ENCODE measurements around the gene VSTM5. TPM values are rescaled to one million over a fixed set of nuclear protein-coding genes. Genes with fewer than 3 reads are reported as not detected.

VSTM5 gene
- total and polyA plus RNA-seq, 2 donors (not counting 3 experiments of a cell fraction or from before 2014, with no cell fraction given) = 0.03 TPM; not detected in 1

DNA sequence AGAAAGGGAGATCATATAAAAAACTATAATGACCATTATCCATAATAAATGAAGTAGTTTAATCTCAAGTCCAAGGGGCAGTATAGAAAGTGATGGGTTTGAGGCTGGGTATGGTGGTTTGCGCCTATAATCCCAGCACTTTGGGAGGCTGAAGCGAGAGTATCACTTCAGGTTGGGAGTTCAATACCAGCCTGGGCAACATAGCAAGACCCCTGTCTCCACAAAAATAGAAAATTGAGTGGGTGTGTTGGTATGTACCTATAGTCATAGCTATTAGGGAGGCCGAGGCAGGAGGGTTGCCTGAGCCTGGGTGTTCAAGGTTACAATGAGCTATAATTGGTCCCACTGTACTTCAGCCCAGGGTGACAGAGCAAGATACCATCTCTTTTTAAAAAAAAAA lies 42.4 kb downstream of the VSTM5 start:
- H3K4me2 ChIP-seq (ENCODE audit: insufficient read depth, low read length) = no peak overlapping the region
- no peak overlapping the region for H3K9ac ChIP-seq (replicated peaks; ENCODE audit: extremely low read depth, insufficient read depth, low read length)
- no peaks in the 10 kb centered on the region for H3K4me1 ChIP-seq (ENCODE audit: control insufficient read depth, extremely low read depth, insufficient read depth, low read length)
- H3K9me3 ChIP-seq (replicated peaks; ENCODE audit: control insufficient read depth, insufficient read depth, low read length) = no peaks in the 10 kb centered on the region
- TF ChIP-seq, protein P1, sequence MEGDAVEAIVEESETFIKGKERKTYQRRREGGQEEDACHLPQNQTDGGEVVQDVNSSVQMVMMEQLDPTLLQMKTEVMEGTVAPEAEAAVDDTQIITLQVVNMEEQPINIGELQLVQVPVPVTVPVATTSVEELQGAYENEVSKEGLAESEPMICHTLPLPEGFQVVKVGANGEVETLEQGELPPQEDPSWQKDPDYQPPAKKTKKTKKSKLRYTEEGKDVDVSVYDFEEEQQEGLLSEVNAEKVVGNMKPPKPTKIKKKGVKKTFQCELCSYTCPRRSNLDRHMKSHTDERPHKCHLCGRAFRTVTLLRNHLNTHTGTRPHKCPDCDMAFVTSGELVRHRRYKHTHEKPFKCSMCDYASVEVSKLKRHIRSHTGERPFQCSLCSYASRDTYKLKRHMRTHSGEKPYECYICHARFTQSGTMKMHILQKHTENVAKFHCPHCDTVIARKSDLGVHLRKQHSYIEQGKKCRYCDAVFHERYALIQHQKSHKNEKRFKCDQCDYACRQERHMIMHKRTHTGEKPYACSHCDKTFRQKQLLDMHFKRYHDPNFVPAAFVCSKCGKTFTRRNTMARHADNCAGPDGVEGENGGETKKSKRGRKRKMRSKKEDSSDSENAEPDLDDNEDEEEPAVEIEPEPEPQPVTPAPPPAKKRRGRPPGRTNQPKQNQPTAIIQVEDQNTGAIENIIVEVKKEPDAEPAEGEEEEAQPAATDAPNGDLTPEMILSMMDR (IDR thresholded peaks at IDR 0.05; ENCODE audit: extremely low read depth in 1 of 2, insufficient read depth in 1 of 2, low read depth in 1 of 2, low read length in 2 of 2) = no peak
- TF ChIP-seq JUN (IDR thresholded peaks at IDR 0.05; ENCODE audit: borderline replicate concordance, insufficient read depth, insufficient read length, low read depth) (no peak), POLR2A (IDR thresholded peaks at IDR 0.05; ENCODE audit: low read depth, low read length) (no peak), MYC (IDR thresholded peaks at IDR 0.05; ENCODE audit: low read depth, low read length) (no peak), POLR2AphosphoS5 (IDR thresholded peaks at IDR 0.05; ENCODE audit: insufficient read depth, low read depth, low read length) (no peak), GATA2 (IDR thresholded peaks at IDR 0.05; ENCODE audit: insufficient read depth, insufficient read length, low read depth, low read length) (no peak), FOS (IDR thresholded peaks at IDR 0.05; ENCODE audit: borderline replicate concordance, insufficient read depth, low read length) (no peak), EZH2 (IDR thresholded peaks at IDR 0.05; ENCODE audit: borderline replicate concordance, low read depth, low read length, severe bottlenecking) (no peak)
- TF ChIP-seq, protein P2, sequence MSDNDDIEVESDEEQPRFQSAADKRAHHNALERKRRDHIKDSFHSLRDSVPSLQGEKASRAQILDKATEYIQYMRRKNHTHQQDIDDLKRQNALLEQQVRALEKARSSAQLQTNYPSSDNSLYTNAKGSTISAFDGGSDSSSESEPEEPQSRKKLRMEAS (IDR thresholded peaks at IDR 0.05; ENCODE audit: insufficient read depth, insufficient read length) = no peak
- peaks cover 2% of the 10 kb centered on the region for H4K20me1 ChIP-seq (replicated peaks; ENCODE audit: control insufficient read depth, extremely low read depth, insufficient read depth, low read length)
- ChIA-PET POLR2A (interaction anchor here (1.0 kb wide), 1 partner anchor 11 kb away, joined by 3 read pairs; no protein-coding TSS in a partner anchor), CTCF (interaction anchor here (2.0 kb wide), 1 partner anchor 10 kb away, joined by 4 read pairs; no protein-coding TSS in a partner anchor)
- no peak overlapping the region for H3K27ac ChIP-seq (ENCODE audit: insufficient read depth, low read depth, low read length)
- peaks cover 2% of the 10 kb centered on the region for H3K79me2 ChIP-seq (ENCODE audit: control insufficient read depth, insufficient read depth, low read length)
- H2AFZ ChIP-seq (ENCODE audit: low read depth, low read length) = no peak overlapping the region
- BruUV-seq (replicated peaks) = no TSS peak
- dilution Hi-C loops (cut with MboI; ENCODE audit: extremely low pct_ligation_motif_present, low sequenced_read_pairs) = no loop called here
- intact Hi-C loops (cut with micrococcal nuclease) = no loop called here
- FAIRE-seq = no peak
- no peak for DNase-seq (ENCODE audit: low read depth, low spot score)
- no peaks in the 10 kb centered on the region for H3K27me3 ChIP-seq (ENCODE audit: control insufficient read depth in 2 of 2, insufficient read depth in 2 of 2, low read length in 2 of 2)
- H3K36me3 ChIP-seq (ENCODE audit: control insufficient read depth in 2 of 2, extremely low read depth in 1 of 2, insufficient read depth in 2 of 2, low read length in 2 of 2) = peaks cover 19 to 29% of the 10 kb centered on the region in 2 experiments
- no peaks in the 10 kb centered on the region for H3K9me1 ChIP-seq (replicated peaks; ENCODE audit: control insufficient read depth, extremely low read depth, insufficient read depth, low read length)
- no peak overlapping the region for H3K4me3 ChIP-seq (replicated peaks in 1 of 3; ENCODE audit: insufficient read depth in 1 of 3, low read depth in 1 of 3, low read length in 3 of 3)

Data from endothelial cell of umbilical vein (primary cell).